Muscle of leg (tissue), 11 donors: ENCODE measurements around the gene PTPN14. TPM values are rescaled to one million over a fixed set of nuclear protein-coding genes. Genes with fewer than 3 reads are reported as not detected.
"Not testable (repeated sequence)": the region's sequence is repeated elsewhere in the genome, so short reads cannot be mapped to it uniquely, and the experiment has no call there.

Experiments
- DNase-seq: peaks from one replicate; pipeline ENCODE4 v3.0.0; 2013
- H3K27ac ChIP-seq: one replicate; pipeline ENCODE4 v1.5.1; 2013; ENCODE audit warnings: mild to moderate bottlenecking, low read length, control low read depth
- H3K27me3 ChIP-seq: one replicate; pipeline ENCODE4 v1.6.1; 2013; ENCODE audit warnings: low read length; ENCODE audit not compliant: control insufficient read depth, insufficient read depth
- H3K36me3 ChIP-seq: one replicate; pipeline ENCODE4 v1.6.1; 2013; ENCODE audit warnings: low read length; ENCODE audit not compliant: control insufficient read depth, insufficient read depth
- H3K4me1 ChIP-seq: one replicate; pipeline ENCODE4 v1.6.1; 2013; ENCODE audit warnings: low read length; ENCODE audit not compliant: control insufficient read depth, insufficient read depth
- H3K4me3 ChIP-seq: one replicate; pipeline ENCODE4 v1.5.1; 2013; ENCODE audit warnings: low read length, control low read depth
- H3K9me3 ChIP-seq: replicated peaks from 2 replicates; pipeline ENCODE4 v1.6.1; 2013; ENCODE audit warnings: low read depth, low read length; ENCODE audit not compliant: control insufficient read depth
- WGBS: methylation state at CpG from one replicate; pipeline ENCODE4 v1.1.5; 2013; ENCODE audit warnings: missing lambda C conversion rate; ENCODE audit not compliant: insufficient coverage; 5-methylcytosine and 5-hydroxymethylcytosine counted together
- polyA plus RNA-seq, 8 donors: library from polyadenylated mRNA; unstranded; fragments of 120-200 nt; gene quantifications; one replicate each; pipeline versions ENCODE4 v1.2.1 to v1.2.3, GENCODE V29; 2013; ENCODE audit warnings: inconsistent platforms in 1 of 8, low replicate concordance in 1 of 8; ENCODE audit not compliant: insufficient read length in 8 of 8, insufficient read depth in 1 of 8
- total RNA-seq: library from RNA; stranded (reverse); fragments of 120-200 nt; gene quantifications from one replicate; pipeline ENCODE4 v1.2.4, GENCODE V29; 2013

Gene PTPN14
- total and polyA plus RNA-seq, 9 donors, result 9.4 to 25.2 (median 15.8) TPM

- Histone ChIP-seq H3K4me3 (no peak overlapping the region), H3K36me3 (no peaks in the 10 kb centered on the region), H3K9me3 (no peaks in the 10 kb centered on the region), H3K27me3 (no peaks in the 10 kb centered on the region), H3K27ac (no peak overlapping the region), H3K4me1 (no peaks in the 10 kb centered on the region)
- WGBS, result no CpG with 5 or more reads among the region's 4 CpGs
- DNase-seq, result no peak
Measured at GRCh38 chr1:214499732-214500131, 51.7 kb downstream of the PTPN14 start.

- H3K27me3 ChIP-seq, result no peaks in the 10 kb centered on the region
- peak; percentile 52 for DNase-seq
- peaks cover under 1% of the 10 kb centered on the region for H3K4me1 ChIP-seq
- H3K27ac ChIP-seq, result no peak overlapping the region
- WGBS, result no CpG with 5 or more reads among the region's 1 CpG
- no peaks in the 10 kb centered on the region for H3K36me3 ChIP-seq
- H3K4me3 ChIP-seq, result no peak overlapping the region
- H3K9me3 ChIP-seq, result no peaks in the 10 kb centered on the region
Measured at GRCh38 chr1:214498021-214498420, 53.4 kb downstream of the PTPN14 start.

GRCh38 chr1:214496126-214496525 is 55.3 kb downstream of the PTPN14 start:
- WGBS, result 92% methylated on average over 2 of the region's 4 CpGs
- no peak for DNase-seq
- Histone ChIP-seq H3K9me3 (no peaks in the 10 kb centered on the region), H3K27me3 (no peaks in the 10 kb centered on the region), H3K4me3 (no peak overlapping the region), H3K4me1 (peaks cover 2% of the 10 kb centered on the region), H3K27ac (no peak overlapping the region), H3K36me3 (no peaks in the 10 kb centered on the region)

- no peak for DNase-seq
- Histone ChIP-seq H3K27ac (no peak overlapping the region), H3K36me3 (no peaks in the 10 kb centered on the region), H3K4me3 (no peak overlapping the region), H3K4me1 (peaks cover 2% of the 10 kb centered on the region), H3K27me3 (no peaks in the 10 kb centered on the region), H3K9me3 (no peaks in the 10 kb centered on the region)
- 80% methylated on average over 1 of the region's 2 CpGs for WGBS
Measured at GRCh38 chr1:214494706-214495105, 56.7 kb downstream of the PTPN14 start.

GRCh38 chr1:214494179-214494578 is 57.2 kb downstream of the PTPN14 start:
- not testable (repeated sequence) for H3K27ac ChIP-seq, H3K27me3 ChIP-seq, H3K36me3 ChIP-seq, H3K9me3 ChIP-seq, H3K4me1 ChIP-seq, DNase-seq, H3K4me3 ChIP-seq
- no CpG with 5 or more reads among the region's 6 CpGs for WGBS

- no peak overlapping the region for H3K4me3 ChIP-seq
- H3K36me3 ChIP-seq, result no peaks in the 10 kb centered on the region
- WGBS, result 91% methylated on average over 4 of the region's 7 CpGs
- H3K27me3 ChIP-seq, result no peaks in the 10 kb centered on the region
- H3K9me3 ChIP-seq, result no peaks in the 10 kb centered on the region
- H3K4me1 ChIP-seq, result peaks cover 2% of the 10 kb centered on the region
- DNase-seq, result no peak
- no peak overlapping the region for H3K27ac ChIP-seq
Measured at GRCh38 chr1:214493126-214493796, 58.1 kb downstream of the PTPN14 start.

- Histone ChIP-seq H3K36me3 (no peaks in the 10 kb centered on the region), H3K27me3 (no peaks in the 10 kb centered on the region), H3K9me3 (no peaks in the 10 kb centered on the region), H3K27ac (no peak overlapping the region), H3K4me3 (no peak overlapping the region), H3K4me1 (peaks cover 2% of the 10 kb centered on the region)
- DNase-seq, result no peak
- 84% methylated on average over 7 of the region's 9 CpGs for WGBS
Measured at GRCh38 chr1:214492401-214493075, 58.9 kb downstream of the PTPN14 start.

- Histone ChIP-seq H3K27me3 (no peaks in the 10 kb centered on the region), H3K27ac (no peak overlapping the region), H3K9me3 (no peaks in the 10 kb centered on the region), H3K4me3 (no peak overlapping the region), H3K4me1 (peaks cover 2% of the 10 kb centered on the region), H3K36me3 (no peaks in the 10 kb centered on the region)
- 66% methylated on average over 4 of the region's 5 CpGs for WGBS
- no peak for DNase-seq
Measured at GRCh38 chr1:214491468-214492146, 59.8 kb downstream of the PTPN14 start.

GRCh38 chr1:214485151-214485550 is 66.3 kb downstream of the PTPN14 start:
- H3K4me1 ChIP-seq, result no peaks in the 10 kb centered on the region
- no peaks in the 10 kb centered on the region for H3K9me3 ChIP-seq
- no peak overlapping the region for H3K4me3 ChIP-seq
- H3K27me3 ChIP-seq, result no peaks in the 10 kb centered on the region
- no peaks in the 10 kb centered on the region for H3K36me3 ChIP-seq
- WGBS, result 100% methylated on average over 1 of the region's 5 CpGs
- DNase-seq, result no peak
- no peak overlapping the region for H3K27ac ChIP-seq

GRCh38 chr1:214483180-214483579 is 68.2 kb downstream of the PTPN14 start:
- H3K4me1 ChIP-seq, DNase-seq, H3K27ac ChIP-seq, H3K9me3 ChIP-seq, H3K4me3 ChIP-seq, H3K27me3 ChIP-seq, H3K36me3 ChIP-seq: not testable (repeated sequence)
- 85% methylated on average over 7 of the region's 13 CpGs for WGBS
